ENCODE measurements around the gene ANTKMT. TPM values are rescaled to one million over a fixed set of nuclear protein-coding genes. Genes with fewer than 3 reads are reported as not detected.

Gene ANTKMT
- total and polyA plus RNA-seq, 2 donors (not counting 1 experiment from before 2014, with no cell fraction given) = 4.5 to 31.5 TPM

DNA sequence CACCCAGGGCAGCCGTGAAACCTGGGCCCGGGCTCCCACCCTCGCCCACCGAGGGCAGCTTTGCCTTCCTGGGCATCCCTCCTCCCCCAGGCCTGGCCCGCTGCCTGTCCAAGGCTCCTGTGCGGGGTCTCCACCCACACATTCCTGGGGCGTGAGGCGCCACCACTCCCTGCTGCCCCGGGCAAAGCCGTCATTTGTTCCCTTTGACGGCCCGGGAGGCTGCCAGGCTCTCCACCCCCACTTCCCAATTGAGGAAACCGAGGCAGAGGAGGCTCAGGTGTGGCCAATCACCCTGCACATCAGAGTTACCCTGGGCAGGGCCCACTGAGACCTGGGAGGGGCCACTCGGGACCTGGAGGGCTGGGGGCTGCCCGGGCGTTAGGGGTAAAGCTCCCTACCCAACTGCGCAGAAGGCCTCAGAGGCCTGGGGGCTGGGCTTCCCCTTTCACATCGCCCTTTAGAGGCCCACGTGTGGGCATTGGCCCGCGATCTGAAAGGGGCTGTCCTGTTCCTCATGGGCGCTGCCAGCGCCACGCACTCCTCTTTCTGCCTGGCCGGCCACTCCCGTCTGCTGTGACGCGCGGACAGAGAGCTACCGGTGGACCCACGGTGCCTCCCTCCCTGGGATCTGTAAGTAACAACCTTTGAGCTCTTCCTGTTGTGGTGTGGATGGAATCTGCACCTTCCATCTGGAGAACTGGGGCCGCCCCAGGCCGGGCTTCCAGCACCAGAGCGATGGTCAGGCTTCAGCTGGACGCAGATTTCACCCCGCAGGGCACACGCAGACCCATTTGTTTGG, 39.8 kb downstream of the ANTKMT start, which contains the start of gene MSLN:
Gene MSLN, plus strand, starts transcription at position 190 of the 799 bp plus-strand sequence. CDS start 1,947 bp downstream, outside the sequence.
- Histone ChIP-seq H2AFZ (ENCODE audit: low read length) (no peak within 1 kb of the TSS), H3K9me3 (ENCODE audit: control insufficient read depth, insufficient read depth, low read depth, low read length) (no peaks in the 10 kb centered on the region), H3K36me3 (ENCODE audit: control insufficient read depth, insufficient read depth, low read length) (no peaks in the 10 kb centered on the region), H4K20me1 (ENCODE audit: control insufficient read depth, extremely low read depth, insufficient read depth, low read length) (no peaks in the 10 kb centered on the region), H3K4me1 (ENCODE audit: control insufficient read depth, extremely low read depth, insufficient read depth, low read length) (no peaks in the 10 kb centered on the region), H3K27ac (ENCODE audit: insufficient read depth, low read length) (no peak within 1 kb of the TSS), H3K27me3 (ENCODE audit: control insufficient read depth, insufficient read depth, low read length) (no peaks in the 10 kb centered on the region), H3K79me2 (ENCODE audit: control insufficient read depth, insufficient read depth, low read length) (no peaks in the 10 kb centered on the region), H3K4me2 (ENCODE audit: extremely low read depth, insufficient read depth, low read length) (no peak within 1 kb of the TSS), H3K9ac (ENCODE audit: insufficient read depth, low read length) (no peak within 1 kb of the TSS), H3K4me3 (replicated peaks in 1 of 4; ENCODE audit: control extremely low read depth in 1 of 4, insufficient read depth in 1 of 4, low read depth in 3 of 4, low read length in 4 of 4) (no peak within 1 kb of the TSS)
- DNase-seq (ENCODE audit: low read depth in 2 of 2) = peak in 1 of 2 donors; percentile 48
- no peak for TF ChIP-seq CTCF (conservative IDR thresholded peaks at IDR 0.05 in 1 of 2, IDR thresholded peaks at IDR 0.05 in 1 of 2; ENCODE audit: low read depth in 1 of 2, low read length in 2 of 2)
- no peak for TF ChIP-seq EZH2 (IDR thresholded peaks at IDR 0.05; ENCODE audit: low read length, missing control alignments)

GRCh38 chr16:761625-762513, 40.9 kb downstream of the ANTKMT start:
- Histone ChIP-seq H4K20me1 (ENCODE audit: control insufficient read depth, extremely low read depth, insufficient read depth, low read length) (no peaks in the 10 kb centered on the region), H3K27ac (ENCODE audit: insufficient read depth, low read length) (no peak overlapping the region), H3K4me3 (replicated peaks in 1 of 4; ENCODE audit: control extremely low read depth in 1 of 4, insufficient read depth in 1 of 4, low read depth in 3 of 4, low read length in 4 of 4) (no peak overlapping the region), H2AFZ (ENCODE audit: low read length) (no peak overlapping the region), H3K4me2 (ENCODE audit: extremely low read depth, insufficient read depth, low read length) (no peak overlapping the region), H3K36me3 (ENCODE audit: control insufficient read depth, insufficient read depth, low read length) (no peaks in the 10 kb centered on the region), H3K9me3 (ENCODE audit: control insufficient read depth, insufficient read depth, low read depth, low read length) (no peaks in the 10 kb centered on the region), H3K27me3 (ENCODE audit: control insufficient read depth, insufficient read depth, low read length) (no peaks in the 10 kb centered on the region), H3K9ac (ENCODE audit: insufficient read depth, low read length) (no peak overlapping the region), H3K4me1 (ENCODE audit: control insufficient read depth, extremely low read depth, insufficient read depth, low read length) (no peaks in the 10 kb centered on the region), H3K79me2 (ENCODE audit: control insufficient read depth, insufficient read depth, low read length) (no peaks in the 10 kb centered on the region)
- no peak for DNase-seq (ENCODE audit: low read depth in 2 of 2)
- TF ChIP-seq EZH2 (IDR thresholded peaks at IDR 0.05; ENCODE audit: low read length, missing control alignments) (no peak), CTCF (conservative IDR thresholded peaks at IDR 0.05 in 1 of 2, IDR thresholded peaks at IDR 0.05 in 1 of 2; ENCODE audit: low read depth in 1 of 2, low read length in 2 of 2) (no peak)

Data from fibroblast of lung (primary cell).